Osteocyte (in vitro differentiated cells): ENCODE data around the gene ADSS2. TPM values are rescaled to one million over a fixed set of nuclear protein-coding genes. Genes with fewer than 3 reads are reported as not detected.
A peak's percentile ranks its signal among the peaks of the same experiment; 100 is the strongest.

Experiments used
- DNase-seq: peaks from one replicate; pipeline ENCODE4 v3.0.0; 2021; ENCODE audit warnings: mixed read lengths; ENCODE audit not compliant: unreplicated experiment; ENCODE audit errors: extremely low spot score
- H3K27ac Mint-ChIP-seq: one replicate; pipeline ENCODE4 v1.8.0; 2021; ENCODE audit warnings: mild to moderate bottlenecking, mixed read lengths; ENCODE audit not compliant: unreplicated experiment
- H3K27me3 Mint-ChIP-seq: one replicate; pipeline ENCODE4 v1.8.0; 2021; ENCODE audit warnings: mixed read lengths; ENCODE audit not compliant: unreplicated experiment
- H3K36me3 Mint-ChIP-seq: one replicate; pipeline ENCODE4 v1.8.0; 2021; ENCODE audit warnings: mixed read lengths; ENCODE audit not compliant: unreplicated experiment
- H3K4me1 Mint-ChIP-seq: one replicate; pipeline ENCODE4 v1.8.0; 2021; ENCODE audit warnings: mixed read lengths; ENCODE audit not compliant: unreplicated experiment
- H3K4me3 Mint-ChIP-seq: one replicate; pipeline ENCODE4 v1.8.0; 2021; ENCODE audit warnings: mild to moderate bottlenecking, moderate library complexity, mixed read lengths; ENCODE audit not compliant: unreplicated experiment
- H3K9me3 Mint-ChIP-seq: one replicate; pipeline ENCODE4 v1.8.0; 2021; ENCODE audit warnings: mixed read lengths; ENCODE audit not compliant: unreplicated experiment
- CTCF ChIP-seq: fragments of 200-600 bp; sonication (generic); IDR thresholded peaks from 2 replicates; pipeline ENCODE4 v1.5.0; 2021; ENCODE audit warnings: antibody characterized with exemption, mild to moderate bottlenecking, moderate library complexity
- total RNA-seq: library from RNA; stranded (reverse); gene quantifications from 2 replicates; pipeline ENCODE4 v1.2.1, GENCODE V29; 2021

Gene ADSS2
- total RNA-seq, 1 donor from 2014 or later, result 69.8 TPM

- Mint-ChIP-seq H3K27ac (no peak overlapping the region), H3K4me1 (no peaks in the 10 kb centered on the region), H3K36me3 (peaks cover 19% of the 10 kb centered on the region), H3K9me3 (peaks cover 19% of the 10 kb centered on the region), H3K27me3 (no peaks in the 10 kb centered on the region), H3K4me3 (no peak overlapping the region)
- no peak for DNase-seq
- no peak for TF ChIP-seq CTCF
These were observed 54.6 kb downstream of the ADSS2 start for GRCh38 chr1:244397131-244397530.

- no peaks in the 10 kb centered on the region for H3K27me3 Mint-ChIP-seq
- DNase-seq, result no peak
- TF ChIP-seq CTCF, result no peak
- peaks cover 7% of the 10 kb centered on the region for H3K36me3 Mint-ChIP-seq
- no peak overlapping the region for H3K27ac Mint-ChIP-seq
- peaks cover 7% of the 10 kb centered on the region for H3K9me3 Mint-ChIP-seq
- H3K4me3 Mint-ChIP-seq, result no peak overlapping the region
- no peaks in the 10 kb centered on the region for H3K4me1 Mint-ChIP-seq
These were observed 55.7 kb downstream of the ADSS2 start for GRCh38 chr1:244395965-244396364.

GRCh38 chr1:244394826-244395765 lies 56.6 kb downstream of the ADSS2 start:
- no peaks in the 10 kb centered on the region for H3K27me3 Mint-ChIP-seq
- TF ChIP-seq CTCF, result no peak

GRCh38 chr1:244394346-244394745 lies 57.4 kb downstream of the ADSS2 start:
- peaks cover 4% of the 10 kb centered on the region for H3K36me3 Mint-ChIP-seq
- no peaks in the 10 kb centered on the region for H3K9me3 Mint-ChIP-seq
- H3K4me3 Mint-ChIP-seq, result no peak overlapping the region
- H3K27ac Mint-ChIP-seq, result no peak overlapping the region
- H3K4me1 Mint-ChIP-seq, result no peaks in the 10 kb centered on the region
- no peak for TF ChIP-seq CTCF
- no peaks in the 10 kb centered on the region for H3K27me3 Mint-ChIP-seq
- DNase-seq, result no peak

More at GRCh38 chr1:244394826-244395765, 56.6 kb downstream of the ADSS2 start:
- H3K27ac Mint-ChIP-seq, result no peak overlapping the region
- peaks cover 4% of the 10 kb centered on the region for H3K9me3 Mint-ChIP-seq
- H3K36me3 Mint-ChIP-seq, result peaks cover 4% of the 10 kb centered on the region
- H3K4me1 Mint-ChIP-seq, result no peaks in the 10 kb centered on the region
- H3K4me3 Mint-ChIP-seq, result no peak overlapping the region
- no peak for DNase-seq

- Mint-ChIP-seq H3K4me1 (no peaks in the 10 kb centered on the region), H3K9me3 (no peaks in the 10 kb centered on the region), H3K4me3 (no peak overlapping the region), H3K27me3 (no peaks in the 10 kb centered on the region), H3K36me3 (no peaks in the 10 kb centered on the region), H3K27ac (no peak overlapping the region)
- DNase-seq, result peak; percentile 73
- TF ChIP-seq CTCF, result no peak
These were observed 58.0 kb downstream of the ADSS2 start for GRCh38 chr1:244393604-244394176.
